Keratinocyte (primary cell): ENCODE data around the gene C10orf53. TPM values are rescaled to one million over a fixed set of nuclear protein-coding genes. Genes with fewer than 3 reads are reported as not detected.

Experiments used
- DNase-seq: peaks from one replicate; pipeline ENCODE4 v3.0.0-alpha.2; 2011; ENCODE audit warnings: low read depth, missing footprints, low spot score
- FAIRE-seq: peaks from 2 replicates; lab custom pipeline; 2011; peaks lifted over from hg19 to GRCh38; lab: Jason Lieb, UNC
- H2AFZ ChIP-seq: 2 replicates; pipeline ENCODE4 v1.6.0; 2012; ENCODE audit warnings: low read length, control low read depth, inconsistent platforms; ENCODE audit not compliant: control insufficient read depth
- H3K27ac ChIP-seq: 2 replicates; pipeline ENCODE4 v1.5.1; 2011; ENCODE audit warnings: low read length; ENCODE audit not compliant: control insufficient read depth, insufficient read depth
- H3K27me3 ChIP-seq: 3 replicates; pipeline ENCODE4 v1.6.0; 2011; ENCODE audit warnings: low read length; ENCODE audit not compliant: control insufficient read depth, insufficient read depth; ENCODE audit errors: extremely low read depth
- H3K36me3 ChIP-seq, 2 experiments: 2 replicates in 1 of 2; 3 replicates in 1 of 2; pipeline ENCODE4 v1.5.1; 2011; ENCODE audit warnings: low read length in 2 of 2, mild to moderate bottlenecking in 1 of 2; ENCODE audit not compliant: control insufficient read depth in 2 of 2, insufficient read depth in 2 of 2; ENCODE audit errors: extremely low read depth in 1 of 2
- H3K4me1 ChIP-seq: 3 replicates; pipeline ENCODE4 v1.5.1; 2011; ENCODE audit warnings: low read length; ENCODE audit not compliant: control insufficient read depth, insufficient read depth; ENCODE audit errors: extremely low read depth
- H3K4me2 ChIP-seq: 3 replicates; pipeline ENCODE4 v1.6.0; 2011; ENCODE audit warnings: low read depth, low read length; ENCODE audit not compliant: control insufficient read depth, insufficient read depth; ENCODE audit errors: extremely low read depth
- H3K4me3 ChIP-seq, 3 experiments: fragments of 200-600 bp in 1 of 3; sonication (generic) in 1 of 3; 2 replicates in 2 of 3; 3 replicates in 1 of 3; pipeline ENCODE4 v1.5.1; 2011 to 2016; ENCODE audit warnings: low read length in 3 of 3, mild to moderate bottlenecking in 3 of 3, control low read depth in 2 of 3, inconsistent platforms in 1 of 3, low read depth in 1 of 3, mixed read lengths in 1 of 3, mixed run types in 1 of 3, moderate library complexity in 1 of 3; ENCODE audit not compliant: control insufficient read depth in 2 of 3, insufficient read depth in 2 of 3; ENCODE audit errors: extremely low read depth in 1 of 3
- H3K79me2 ChIP-seq: 2 replicates; pipeline ENCODE4 v1.6.0; 2012; ENCODE audit warnings: low read length; ENCODE audit not compliant: control insufficient read depth, insufficient read depth
- H3K9ac ChIP-seq: 3 replicates; pipeline ENCODE4 v1.6.0; 2011; ENCODE audit warnings: low read length; ENCODE audit not compliant: control insufficient read depth, insufficient read depth; ENCODE audit errors: extremely low read depth
- H3K9me1 ChIP-seq: 3 replicates; pipeline ENCODE4 v1.6.0; 2011; ENCODE audit warnings: low read length; ENCODE audit not compliant: control insufficient read depth, insufficient read depth; ENCODE audit errors: extremely low read depth
- H3K9me3 ChIP-seq: 2 replicates; pipeline ENCODE4 v1.5.1; 2012; ENCODE audit warnings: low read depth, low read length; ENCODE audit not compliant: control insufficient read depth
- H4K20me1 ChIP-seq: 3 replicates; pipeline ENCODE4 v1.6.0; 2011; ENCODE audit warnings: low read length; ENCODE audit not compliant: control insufficient read depth, insufficient read depth; ENCODE audit errors: extremely low read depth
- CTCF ChIP-seq, 3 experiments: IDR thresholded peaks in 1 of 3; conservative IDR thresholded peaks in 1 of 3; optimal IDR thresholded peaks in 1 of 3; 2 replicates in 2 of 3; 3 replicates in 1 of 3; pipeline versions ENCODE3 to v1.5.1; 2011; ENCODE audit warnings: low read length in 3 of 3, mild to moderate bottlenecking in 3 of 3, moderate library complexity in 2 of 3, control low read depth in 1 of 3, inconsistent platforms in 1 of 3; ENCODE audit not compliant: insufficient read depth in 2 of 3; ENCODE audit errors: extremely low read depth in 1 of 3
- EZH2 ChIP-seq: IDR thresholded peaks from one replicate; pipeline ENCODE4 v1.6.1; 2012; ENCODE audit warnings: inconsistent platforms, mild to moderate bottlenecking, low read length, moderate library complexity
- dilution Hi-C: fragments of 300-500 bp; cut with MboI; formaldehyde crosslinking; loops from one replicate; pipeline ENCODE4 v1.7.0; 2020; ENCODE audit warnings: low sequenced_read_pairs; ENCODE audit not compliant: extremely low pct_ligation_motif_present
- polyA plus RNA-seq, 5 experiments: library from polyadenylated mRNA; depleted of rRNA in 3 of 5; stranded (reverse) in 3 of 5; stranded (forward) in 1 of 5; unstranded in 1 of 5; fragments of >200 nt; gene quantifications; 1 replicate in 1 of 5; 2 replicates in 3 of 5; 3 replicates in 1 of 5; pipeline versions ENCODE4 v1.2.1 to v1.2.3, GENCODE V29; 2011 to 2012; ENCODE audit warnings: missing spikeins in 2 of 5, low read depth in 1 of 5, low replicate concordance in 1 of 5

C10orf53 gene
- polyA plus RNA-seq, 1 donor (not counting 4 experiments of a cell fraction or from before 2014, with no cell fraction given), result not detected

- DNase-seq, result no peak
These were observed 64.1 kb downstream of the C10orf53 start for GRCh38 chr10:49743464-49744075.

GRCh38 chr10:49744091-49744685, 64.7 kb downstream of the C10orf53 start:
- Histone ChIP-seq H3K27ac (no peak overlapping the region), H3K9me1 (no peaks in the 10 kb centered on the region), H3K4me1 (no peaks in the 10 kb centered on the region), H3K27me3 (no peaks in the 10 kb centered on the region), H2AFZ (no peak overlapping the region), H3K79me2 (no peaks in the 10 kb centered on the region), H3K9me3 (no peaks in the 10 kb centered on the region), H3K4me3 (no peak overlapping the region), H3K36me3 (no peaks in the 10 kb centered on the region), H3K9ac (no peak overlapping the region), H4K20me1 (no peaks in the 10 kb centered on the region), H3K4me2 (no peak overlapping the region)
- no peak for DNase-seq
- TF ChIP-seq CTCF (optimal IDR thresholded peaks at IDR 0.05 in 1 of 3, IDR thresholded peaks at IDR 0.05 in 1 of 3, conservative IDR thresholded peaks at IDR 0.05 in 1 of 3; ENCODE audit: extremely low read depth in 1 of 3, insufficient read depth in 2 of 3, low read length in 3 of 3) (no peak), EZH2 (no peak)
- dilution Hi-C loops, result no loop called here
- FAIRE-seq, result no peak

More at GRCh38 chr10:49743464-49744075, 64.1 kb downstream of the C10orf53 start:
- H3K9ac ChIP-seq, result no peak overlapping the region
- dilution Hi-C loops, result no loop called here
- no peak overlapping the region for H3K4me3 ChIP-seq
- no peak overlapping the region for H3K27ac ChIP-seq
- H3K9me3 ChIP-seq, result no peaks in the 10 kb centered on the region
- H2AFZ ChIP-seq, result no peak overlapping the region
- H3K79me2 ChIP-seq, result no peaks in the 10 kb centered on the region
- no peaks in the 10 kb centered on the region for H3K27me3 ChIP-seq
- TF ChIP-seq CTCF (optimal IDR thresholded peaks at IDR 0.05 in 1 of 3, IDR thresholded peaks at IDR 0.05 in 1 of 3, conservative IDR thresholded peaks at IDR 0.05 in 1 of 3; ENCODE audit: extremely low read depth in 1 of 3, insufficient read depth in 2 of 3, low read length in 3 of 3) (no peak), EZH2 (no peak)
- no peaks in the 10 kb centered on the region for H3K9me1 ChIP-seq
- H3K4me2 ChIP-seq, result no peak overlapping the region
- FAIRE-seq, result no peak
- H3K36me3 ChIP-seq, result no peaks in the 10 kb centered on the region
- no peaks in the 10 kb centered on the region for H4K20me1 ChIP-seq
- H3K4me1 ChIP-seq, result no peaks in the 10 kb centered on the region
